Stomach (tissue), 9 donors: ENCODE results near the gene DOCK4. TPM values are rescaled to one million over a fixed set of nuclear protein-coding genes. Genes with fewer than 3 reads are reported as not detected.

ENCODE experiments used
- DNase-seq, 2 donors: peaks; one replicate each; pipeline versions ENCODE4 v3.0.0 to v3.0.0-alpha.2; 2013 to 2019
- H3K27ac ChIP-seq, 5 donors: fragments of 200-600 bp in 4 of 5; sonication (generic) in 4 of 5; one replicate each; pipeline ENCODE4 v1.5.1; 2013 to 2019; ENCODE audit warnings: mild to moderate bottlenecking in 1 of 5, moderate library complexity in 1 of 5
- H3K27me3 ChIP-seq, 3 donors: fragments of 200-600 bp; sonication (generic); one replicate each; pipeline ENCODE4 v1.5.1; 2017 to 2019; ENCODE audit warnings: mixed run types in 1 of 3
- H3K36me3 ChIP-seq, 4 donors: fragments of 200-600 bp; sonication (generic); 1 replicate in 3 of 4; 2 replicates in 1 of 4; pipeline ENCODE4 v1.5.1; 2016 to 2019
- H3K4me1 ChIP-seq, 4 donors: fragments of 200-600 bp; sonication (generic); one replicate each; pipeline ENCODE4 v1.5.1; 2016 to 2019
- H3K4me3 ChIP-seq, 4 donors: fragments of 200-600 bp; sonication (generic) in 3 of 4; one replicate each; pipeline ENCODE4 v1.5.1; 2016 to 2019; ENCODE audit warnings: mild to moderate bottlenecking in 1 of 4
- H3K9me3 ChIP-seq, 4 donors: fragments of 200-600 bp; sonication (generic); one replicate each; pipeline ENCODE4 v1.5.1; 2016 to 2019
- CTCF ChIP-seq, 7 experiments: fragments of 450-650 bp in 4 of 7; fragments of 200-600 bp in 3 of 7; sonication (generic) in 3 of 7; IDR thresholded peaks; one replicate each; pipeline ENCODE4 v1.5.1; 2016 to 2019; ENCODE audit warnings: antibody characterized with exemption in 7 of 7, control low read depth in 2 of 7, mild to moderate bottlenecking in 1 of 7
- EP300 ChIP-seq: sonication (generic); formaldehyde crosslinking; IDR thresholded peaks from one replicate; pipeline ENCODE4 v1.6.1; 2017; ENCODE audit warnings: antibody characterized with exemption
- POLR2A ChIP-seq, 4 donors: fragments of 450-650 bp; IDR thresholded peaks; one replicate each; pipeline ENCODE4 v1.6.1; 2016; ENCODE audit warnings: antibody characterized with exemption in 4 of 4, control low read depth in 2 of 4, mild to moderate bottlenecking in 1 of 4, moderate library complexity in 1 of 4
- POLR2AphosphoS5 ChIP-seq, 3 donors: sonication (generic); formaldehyde crosslinking; IDR thresholded peaks; one replicate each; pipeline ENCODE4 v1.6.1; 2016; ENCODE audit warnings: antibody characterized with exemption in 3 of 3
- WGBS, 5 donors: extraction: QIAGEN DNeasy Blood & Tissue Kit in 3 of 5; methylation state at CpG; one replicate each; pipeline versions ENCODE4 v1.1.5 to v1.1.7; 2013 to 2018; 5-methylcytosine and 5-hydroxymethylcytosine counted together
- intact Hi-C: fragments of 100-400 bp; cut with DNase I; formaldehyde crosslinking; loops from one replicate; pipeline ENCODE4 v1.15.1; 2023; ENCODE audit warnings: low total_unique reads
- polyA plus RNA-seq, 3 donors: library from polyadenylated mRNA; stranded (reverse); fragments of 200-250 nt; gene quantifications; one replicate each; pipeline ENCODE4 v1.2.3, GENCODE V29; 2013
- total RNA-seq, 5 donors: library from RNA; depleted of rRNA; stranded (reverse); fragments of >200 nt; gene quantifications; one replicate each; pipeline versions ENCODE4 v1.1.0 to v1.2.3, GENCODE V29; 2014 to 2016
- donor health status: healthy with polysubstance abuse.
- donor health status: Bipolar disorder and iron deficiency.
- donor health status: healthy.

DOCK4 gene
- total and polyA plus RNA-seq, 8 donors: 1.1 to 54.9 (median 16.4) TPM

DNA sequence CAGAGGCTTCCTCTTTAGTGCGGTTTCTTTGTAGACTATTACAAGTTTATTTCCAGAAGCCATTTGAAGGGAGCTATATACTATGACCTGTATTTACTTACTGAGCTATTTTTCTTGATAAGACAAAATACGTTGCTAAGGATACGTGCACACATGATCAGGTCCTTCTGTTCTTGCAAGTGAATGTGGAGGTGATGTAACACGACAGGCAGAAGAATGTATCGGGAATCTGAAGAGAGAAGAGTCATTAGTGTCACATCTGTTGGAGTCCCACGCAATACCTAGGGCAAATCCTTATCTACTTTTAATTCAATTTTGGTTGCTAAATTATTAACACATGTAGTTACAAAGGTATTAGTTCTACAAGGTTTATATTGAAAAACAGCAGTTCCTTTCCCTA is 359.3 kb downstream of the DOCK4 start:
- DNase-seq: peak in 1 of 2 donors; percentile 64
- Histone ChIP-seq H3K27me3 (no peaks in the 10 kb centered on the region), H3K9me3 (peaks cover 0 to 4% (median 0%) of the 10 kb centered on the region in 4 donors), H3K36me3 (peaks cover 0 to 32% (median 20%) of the 10 kb centered on the region in 4 donors), H3K4me3 (no peak overlapping the region), H3K27ac (no peak overlapping the region), H3K4me1 (no peaks in the 10 kb centered on the region)
- intact Hi-C loops: no loop called here
- TF ChIP-seq CTCF (IDR thresholded peaks at IDR 0.05): no peak
- TF ChIP-seq POLR2AphosphoS5 (IDR thresholded peaks at IDR 0.05): no peak
- no peak for TF ChIP-seq POLR2A (IDR thresholded peaks at IDR 0.05)
- no peak for TF ChIP-seq EP300
- 45 to 78% (median 55%) methylated on average over 6 of the region's 6 CpGs for WGBS, 5 donors

DNA sequence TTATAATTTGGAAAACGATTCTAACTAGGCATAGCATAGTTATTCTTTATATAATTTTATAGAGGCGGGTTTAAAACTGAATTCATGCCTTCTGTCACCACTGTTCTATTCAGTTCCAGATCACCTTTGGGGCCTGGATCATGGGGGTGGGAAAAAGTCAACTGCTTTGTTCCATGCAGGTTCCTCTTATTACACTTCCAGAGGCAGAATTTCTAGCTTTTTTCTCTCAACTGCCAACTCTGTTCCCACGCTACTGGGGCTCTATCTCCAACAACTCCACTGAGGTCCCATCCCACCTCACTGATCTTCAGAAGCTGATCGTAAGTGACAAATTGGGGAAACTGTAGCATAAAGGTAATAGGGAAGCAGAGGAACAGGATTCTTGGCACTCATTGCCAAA is 360.3 kb downstream of the DOCK4 start:
- TF ChIP-seq POLR2AphosphoS5 (IDR thresholded peaks at IDR 0.05) (no peak), POLR2A (IDR thresholded peaks at IDR 0.05) (no peak), CTCF (IDR thresholded peaks at IDR 0.05) (no peak), EP300 (no peak)
- H3K4me3 ChIP-seq: no peak overlapping the region
- H3K9me3 ChIP-seq: peaks cover 0 to 4% (median 0%) of the 10 kb centered on the region in 4 donors
- intact Hi-C loops: no loop called here
- no peak overlapping the region for H3K27ac ChIP-seq
- H3K36me3 ChIP-seq: peaks cover 0 to 32% (median 20%) of the 10 kb centered on the region in 4 donors
- DNase-seq: no peak
- 88 to 97% (median 95%) methylated on average over 4 of the region's 4 CpGs for WGBS, 5 donors
- no peaks in the 10 kb centered on the region for H3K27me3 ChIP-seq
- no peaks in the 10 kb centered on the region for H3K4me1 ChIP-seq

DNA sequence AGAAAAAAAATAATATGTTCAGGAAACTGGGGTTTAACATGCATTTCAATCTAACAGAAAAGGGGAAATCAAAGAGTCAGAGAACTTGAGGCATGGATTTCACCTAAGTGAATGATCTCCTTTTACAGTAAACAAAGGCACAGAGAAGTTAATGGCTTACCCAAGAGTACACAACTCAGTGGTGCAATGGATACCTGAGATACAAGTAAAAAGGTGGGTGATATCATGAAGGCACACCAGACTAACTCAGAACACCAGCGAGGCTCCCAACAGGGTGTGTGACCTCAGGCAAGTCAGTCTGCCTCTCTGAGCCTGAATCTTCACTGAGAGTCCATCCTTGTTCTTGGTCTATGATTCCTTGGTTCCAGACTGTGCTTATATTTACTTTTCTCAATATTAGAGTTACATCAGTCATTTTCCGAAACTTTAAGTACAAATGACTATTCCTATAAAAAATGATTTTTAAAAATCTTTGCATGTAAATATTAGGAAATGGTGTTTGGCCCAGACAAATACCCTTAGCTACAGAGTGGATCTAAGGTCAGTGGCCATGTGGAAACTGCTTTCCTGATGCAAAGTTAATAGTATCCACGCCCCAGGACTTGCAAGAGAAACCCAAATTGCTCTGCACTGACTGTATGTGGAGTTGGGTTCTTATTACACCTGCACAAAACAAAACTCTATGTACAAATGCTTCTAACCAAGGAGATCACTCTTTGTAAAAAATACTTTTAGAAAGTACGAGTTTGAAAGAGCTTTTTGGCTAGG is 361.1 kb downstream of the DOCK4 start:
- no peaks in the 10 kb centered on the region for H3K9me3 ChIP-seq
- intact Hi-C loops: no loop called here
- TF ChIP-seq POLR2A (IDR thresholded peaks at IDR 0.05) (no peak), CTCF (IDR thresholded peaks at IDR 0.05) (no peak)
- H3K27me3 ChIP-seq: no peaks in the 10 kb centered on the region
- WGBS, 5 donors: 75 to 83% (median 78%) methylated on average over 4 of the region's 4 CpGs
- H3K36me3 ChIP-seq: peaks cover 0 to 32% (median 20%) of the 10 kb centered on the region in 4 donors
- DNase-seq: no peak
- no peaks in the 10 kb centered on the region for H3K4me1 ChIP-seq
- no peak overlapping the region for H3K27ac ChIP-seq
- H3K4me3 ChIP-seq: no peak overlapping the region

DNA sequence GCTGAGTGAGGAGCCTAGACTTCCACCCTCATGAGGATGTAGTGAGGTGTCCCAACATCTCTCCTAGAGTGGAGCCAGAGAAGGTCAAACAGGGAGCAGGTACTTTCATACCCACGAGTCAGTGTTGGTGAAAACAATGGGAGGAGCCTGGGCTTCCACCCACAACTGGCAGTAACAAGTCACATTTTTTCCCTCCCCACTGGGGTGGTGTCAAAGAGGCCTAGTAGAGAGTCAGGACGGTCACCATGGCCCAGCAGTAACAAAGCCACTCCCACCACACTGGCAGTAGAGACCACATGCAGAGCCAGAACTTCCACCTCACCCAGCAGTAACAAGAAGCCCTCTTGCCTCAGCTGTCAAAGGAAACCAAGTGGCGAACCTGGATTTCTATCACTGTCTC is 363.7 kb downstream of the DOCK4 start:
- DNase-seq: no peak
- Histone ChIP-seq H3K27ac (no peak overlapping the region), H3K9me3 (no peaks in the 10 kb centered on the region), H3K27me3 (no peaks in the 10 kb centered on the region), H3K4me3 (no peak overlapping the region), H3K4me1 (no peaks in the 10 kb centered on the region), H3K36me3 (peaks cover 0 to 32% (median 20%) of the 10 kb centered on the region in 4 donors)
- WGBS, 5 donors: 73 to 79% (median 77%) methylated on average over 2 to 3 of the region's 3 CpGs
- TF ChIP-seq POLR2AphosphoS5 (IDR thresholded peaks at IDR 0.05): no peak
- no peak for TF ChIP-seq POLR2A (IDR thresholded peaks at IDR 0.05)
- intact Hi-C loops: no loop called here

DNA sequence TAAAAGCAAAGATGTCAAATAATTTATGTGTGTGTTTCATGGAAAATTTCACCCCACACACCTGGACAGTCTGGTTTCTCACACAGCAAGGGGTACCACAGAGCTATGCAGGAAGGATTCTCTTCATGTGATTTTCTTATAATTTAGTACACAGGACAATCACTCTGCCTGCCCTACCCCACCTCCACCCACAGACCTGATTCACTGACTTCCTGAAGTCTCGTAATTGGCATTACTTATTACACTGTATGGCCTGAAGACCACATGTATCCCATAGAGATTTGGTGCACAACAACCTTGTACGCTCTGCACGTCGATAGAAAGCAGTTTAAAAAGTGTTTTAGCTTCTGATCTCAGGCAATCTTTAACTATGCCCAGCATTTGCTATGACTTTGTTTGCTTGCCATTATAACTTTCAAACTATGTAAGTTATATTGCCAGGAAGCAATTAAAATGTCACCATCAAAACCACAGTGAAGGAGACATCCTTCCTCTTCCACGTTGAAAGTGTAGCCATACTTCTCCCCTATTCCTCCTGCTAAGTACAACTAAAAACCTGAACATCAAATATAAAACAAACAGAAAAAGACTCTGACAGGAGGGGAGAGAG is 364.5 kb downstream of the DOCK4 start:
- no peak for DNase-seq
- no peaks in the 10 kb centered on the region for H3K27me3 ChIP-seq
- H3K4me3 ChIP-seq: no peak overlapping the region
- intact Hi-C loops: no loop called here
- no peak overlapping the region for H3K27ac ChIP-seq
- TF ChIP-seq CTCF (IDR thresholded peaks at IDR 0.05) (no peak), EP300 (no peak), POLR2AphosphoS5 (IDR thresholded peaks at IDR 0.05) (no peak), POLR2A (IDR thresholded peaks at IDR 0.05) (no peak)
- 66 to 79% (median 75%) methylated on average over 5 of the region's 5 CpGs for WGBS, 5 donors
- H3K9me3 ChIP-seq: no peaks in the 10 kb centered on the region
- no peaks in the 10 kb centered on the region for H3K4me1 ChIP-seq
- peaks cover 0 to 31% (median 14%) of the 10 kb centered on the region in 4 donors for H3K36me3 ChIP-seq
